Vagina (tissue), 2 donors: ENCODE results near the gene HNMT.

Experiments used
- CTCF ChIP-seq, 3 experiments: fragments of 450-650 bp in 2 of 3; fragments of 200-600 bp in 1 of 3; sonication (generic) in 1 of 3; IDR thresholded peaks; one replicate each; pipeline ENCODE4 v1.5.1; 2017 to 2019; ENCODE audit warnings: antibody characterized with exemption in 3 of 3, mild to moderate bottlenecking in 2 of 3, moderate library complexity in 2 of 3
- POLR2A ChIP-seq, 2 donors: fragments of 450-650 bp; IDR thresholded peaks; one replicate each; pipeline ENCODE4 v1.6.1; 2017; ENCODE audit warnings: antibody characterized with exemption in 2 of 2, mild to moderate bottlenecking in 2 of 2, moderate library complexity in 2 of 2
- POLR2AphosphoS5 ChIP-seq, 2 donors: sonication (generic); formaldehyde crosslinking; IDR thresholded peaks; one replicate each; pipeline ENCODE4 v1.9.0; 2017; ENCODE audit warnings: antibody characterized with exemption in 2 of 2, mild to moderate bottlenecking in 2 of 2, low read depth in 1 of 2; ENCODE audit not compliant: insufficient read depth in 1 of 2

- no peak for TF ChIP-seq POLR2A (IDR thresholded peaks at IDR 0.05)
- TF ChIP-seq CTCF (IDR thresholded peaks at IDR 0.05): no peak
- no peak for TF ChIP-seq POLR2AphosphoS5 (IDR thresholded peaks at IDR 0.05; ENCODE audit: insufficient read depth in 1 of 2, low read depth in 1 of 2)
Measured at GRCh38 chr2:137969876-137970275, 5.6 kb downstream of the HNMT start.
